Panc1 (cell line): ENCODE results near the gene CACTIN.

Experiments used
- CTCF ChIP-seq: fragments of 450-650 bp; IDR thresholded peaks from 2 replicates; pipeline ENCODE4 v1.5.1; 2017; ENCODE audit warnings: mild to moderate bottlenecking
- POLR2AphosphoS5 ChIP-seq: IDR thresholded peaks from 2 replicates; pipeline ENCODE4 v1.6.1; 2012; ENCODE audit warnings: mild to moderate bottlenecking, low read depth, low read length, moderate library complexity
- REST ChIP-seq, 2 experiments: IDR thresholded peaks; 2 replicates each; pipeline ENCODE4 v1.6.1; 2011 to 2012; ENCODE audit warnings: low read depth in 2 of 2, control low read depth in 1 of 2, low read length in 1 of 2, mild to moderate bottlenecking in 1 of 2, moderate library complexity in 1 of 2; ENCODE audit not compliant: insufficient read depth in 1 of 2

- TF ChIP-seq CTCF = no peak
- TF ChIP-seq REST (IDR thresholded peaks at IDR 0.05; ENCODE audit: insufficient read depth in 1 of 2, low read depth in 2 of 2, low read length in 1 of 2) = no peak
- no peak for TF ChIP-seq POLR2AphosphoS5
Observed at GRCh38 chr19:3634496-3635045, 8.0 kb upstream of the CACTIN start.
